Measurements from ENCODE around the gene KANK4.

DNA sequence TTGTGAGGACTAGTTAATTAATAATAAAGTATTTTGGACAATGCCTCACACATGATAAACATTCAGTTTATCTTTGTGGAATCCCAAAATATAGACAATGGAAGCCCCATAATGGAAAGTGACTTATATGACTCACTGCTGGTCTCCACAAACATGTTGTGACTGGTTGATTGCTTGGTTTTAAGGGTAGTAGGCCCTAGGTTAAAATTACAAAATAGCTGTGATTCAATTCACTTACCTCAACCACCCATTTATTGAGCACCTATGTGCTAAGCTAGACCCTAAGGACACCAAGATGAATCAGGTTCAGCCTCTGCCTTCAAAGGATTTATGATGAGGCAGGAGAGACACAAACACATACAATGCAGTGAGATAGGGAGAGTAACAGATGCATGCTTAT, 42.4 kb downstream of the KANK4 start:
- TF ChIP-seq LEF1 (IDR thresholded peaks at IDR 0.05; ENCODE audit: borderline replicate concordance) (no peak), FOXA1 (IDR thresholded peaks at IDR 0.05) (no peak), BHLHE40 (IDR thresholded peaks at IDR 0.05; ENCODE audit: borderline replicate concordance) (no peak), FOXM1 (IDR thresholded peaks at IDR 0.05; ENCODE audit: borderline replicate concordance) (no peak), HDGF (IDR thresholded peaks at IDR 0.05; ENCODE audit: borderline replicate concordance) (no peak)
- TF ChIP-seq, protein P1, sequence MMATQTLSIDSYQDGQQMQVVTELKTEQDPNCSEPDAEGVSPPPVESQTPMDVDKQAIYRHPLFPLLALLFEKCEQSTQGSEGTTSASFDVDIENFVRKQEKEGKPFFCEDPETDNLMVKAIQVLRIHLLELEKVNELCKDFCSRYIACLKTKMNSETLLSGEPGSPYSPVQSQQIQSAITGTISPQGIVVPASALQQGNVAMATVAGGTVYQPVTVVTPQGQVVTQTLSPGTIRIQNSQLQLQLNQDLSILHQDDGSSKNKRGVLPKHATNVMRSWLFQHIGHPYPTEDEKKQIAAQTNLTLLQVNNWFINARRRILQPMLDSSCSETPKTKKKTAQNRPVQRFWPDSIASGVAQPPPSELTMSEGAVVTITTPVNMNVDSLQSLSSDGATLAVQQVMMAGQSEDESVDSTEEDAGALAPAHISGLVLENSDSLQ (IDR thresholded peaks at IDR 0.05): no peak

All from HEK293T (cell line).